Stimulated activated CD4-positive, alpha-beta T cell treated with anti-CD3 and anti-CD28 coated beads, Interleukin-12 subunit alpha, Interleukin-12 subunit beta, amount 100 ng/mL, for 48 hours (primary cell): Measurements from ENCODE around the gene PLEKHF1.
A peak's percentile ranks its signal among the peaks of the same experiment; 100 is the strongest.
"Not testable (repeated sequence)": the region's sequence is repeated elsewhere in the genome, so short reads cannot be mapped to it uniquely, and the experiment has no call there.

ENCODE experiments used
- DNase-seq, 3 donors: peaks; one replicate each; pipeline ENCODE4 v3.0.0-alpha.2; 2020; ENCODE audit warnings: low read depth in 2 of 3, low spot score in 1 of 3

PLEKHF1 gene, protein sequence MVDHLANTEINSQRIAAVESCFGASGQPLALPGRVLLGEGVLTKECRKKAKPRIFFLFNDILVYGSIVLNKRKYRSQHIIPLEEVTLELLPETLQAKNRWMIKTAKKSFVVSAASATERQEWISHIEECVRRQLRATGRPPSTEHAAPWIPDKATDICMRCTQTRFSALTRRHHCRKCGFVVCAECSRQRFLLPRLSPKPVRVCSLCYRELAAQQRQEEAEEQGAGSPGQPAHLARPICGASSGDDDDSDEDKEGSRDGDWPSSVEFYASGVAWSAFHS

DNA sequence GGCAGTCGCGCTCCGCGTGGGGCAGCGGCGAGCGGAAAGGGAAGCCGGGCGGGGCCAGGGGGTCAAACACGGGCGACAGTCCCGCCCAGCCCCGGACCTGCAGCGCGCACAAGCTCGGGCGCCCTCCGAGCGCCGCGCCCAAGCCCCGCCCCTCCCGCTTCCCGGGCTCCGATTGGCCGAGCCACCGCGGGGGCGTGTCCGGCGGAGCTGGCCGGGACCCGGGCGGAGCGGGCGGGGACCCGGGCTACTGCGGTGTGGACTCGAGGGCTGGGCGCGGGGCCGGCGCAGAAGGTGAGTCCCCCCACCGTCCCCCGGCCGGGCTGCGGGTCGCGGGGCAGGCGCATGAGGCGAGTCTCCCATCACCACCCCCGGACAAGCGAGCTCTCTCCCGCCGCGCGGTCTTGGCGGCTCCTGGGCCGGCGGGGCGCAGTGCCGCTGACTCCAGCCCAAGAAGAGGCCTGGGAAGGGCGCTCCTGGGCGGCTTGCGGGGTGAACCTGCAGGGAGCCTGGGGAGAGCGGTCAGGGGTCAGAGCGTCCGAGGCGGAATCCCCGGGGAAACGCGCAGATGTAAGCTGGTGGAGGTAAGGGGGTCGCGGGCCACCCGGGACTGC lies at the start of gene PLEKHF1:
Gene PLEKHF1 (plus strand): TSS at position 247 of the 611 bp plus-strand sequence. CDS start 8,379 bp downstream, outside the sequence.
- DNase-seq = peak; percentile 70 to 84 (median 77)

GRCh38 chr19:29615891-29616425 lies 49.3 kb upstream of the PLEKHF1 start:
- no peak for DNase-seq

DNA sequence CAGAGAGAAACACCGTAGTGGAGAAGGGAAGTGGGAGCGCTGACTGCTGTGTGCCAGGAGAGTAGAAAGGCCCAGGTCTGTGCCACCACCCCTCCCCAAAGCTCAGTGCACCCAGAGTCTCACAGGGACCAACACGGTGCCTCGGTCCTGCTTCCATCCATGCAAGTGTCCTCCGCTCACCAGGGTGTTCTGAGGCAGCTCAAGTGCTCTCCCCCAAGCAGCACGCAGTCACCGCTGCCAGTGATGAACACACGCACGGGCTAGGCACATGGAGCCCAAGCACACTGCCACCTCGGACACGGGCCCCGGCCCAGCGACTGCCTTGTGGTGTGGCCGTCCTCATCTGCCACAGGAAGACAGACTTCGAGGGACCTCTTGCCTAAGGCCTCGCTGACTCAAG lies 48.7 kb upstream of the PLEKHF1 start:
- no peak for DNase-seq

GRCh38 chr19:29617366-29618266 lies 47.6 kb upstream of the PLEKHF1 start:
- DNase-seq = no peak

DNA sequence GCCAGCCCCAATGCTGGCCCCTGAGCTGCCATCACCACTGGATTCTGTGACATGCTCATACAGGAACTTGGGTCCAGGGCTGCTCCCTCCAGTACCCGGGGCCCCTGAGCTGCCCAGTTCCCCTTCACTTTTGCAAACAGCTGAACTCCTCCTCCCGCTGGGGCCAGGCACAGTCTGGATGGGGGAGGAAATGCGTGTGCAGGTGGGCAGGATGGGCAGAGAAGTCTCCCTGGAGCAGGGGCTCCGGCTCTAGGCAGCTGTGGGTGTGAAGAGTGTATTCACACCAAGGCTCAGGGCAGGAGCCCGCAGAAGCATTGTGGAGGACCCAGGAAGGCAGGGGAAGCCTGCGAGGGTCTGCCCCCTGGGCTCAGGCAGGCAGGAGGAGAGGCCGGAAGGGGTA lies 46.8 kb upstream of the PLEKHF1 start:
- no peak for DNase-seq

DNA sequence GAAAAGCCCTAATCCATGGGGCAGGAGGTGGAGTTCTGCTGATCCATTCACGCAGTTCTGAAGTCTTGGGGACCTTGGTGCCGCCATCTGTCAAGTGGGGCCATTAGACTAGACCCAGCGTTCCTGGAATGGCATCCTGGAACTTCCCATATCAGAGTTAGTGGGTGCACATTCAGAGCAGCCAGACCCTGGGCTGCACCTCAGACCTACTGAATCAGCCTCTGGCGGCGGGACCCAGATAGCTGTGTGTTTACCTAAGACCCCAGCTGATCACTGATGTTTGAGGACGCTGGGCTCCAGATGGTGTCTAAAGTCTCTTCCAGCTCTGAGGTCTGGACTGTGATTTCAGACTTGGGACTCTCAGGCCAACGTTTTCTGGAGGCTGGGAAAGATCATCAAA lies 46.4 kb upstream of the PLEKHF1 start:
- DNase-seq = no peak

- peak in 2 of 3 donors; percentile 33 to 41 for DNase-seq
Observed at GRCh38 chr19:29620931-29621351, 44.3 kb upstream of the PLEKHF1 start.

DNA sequence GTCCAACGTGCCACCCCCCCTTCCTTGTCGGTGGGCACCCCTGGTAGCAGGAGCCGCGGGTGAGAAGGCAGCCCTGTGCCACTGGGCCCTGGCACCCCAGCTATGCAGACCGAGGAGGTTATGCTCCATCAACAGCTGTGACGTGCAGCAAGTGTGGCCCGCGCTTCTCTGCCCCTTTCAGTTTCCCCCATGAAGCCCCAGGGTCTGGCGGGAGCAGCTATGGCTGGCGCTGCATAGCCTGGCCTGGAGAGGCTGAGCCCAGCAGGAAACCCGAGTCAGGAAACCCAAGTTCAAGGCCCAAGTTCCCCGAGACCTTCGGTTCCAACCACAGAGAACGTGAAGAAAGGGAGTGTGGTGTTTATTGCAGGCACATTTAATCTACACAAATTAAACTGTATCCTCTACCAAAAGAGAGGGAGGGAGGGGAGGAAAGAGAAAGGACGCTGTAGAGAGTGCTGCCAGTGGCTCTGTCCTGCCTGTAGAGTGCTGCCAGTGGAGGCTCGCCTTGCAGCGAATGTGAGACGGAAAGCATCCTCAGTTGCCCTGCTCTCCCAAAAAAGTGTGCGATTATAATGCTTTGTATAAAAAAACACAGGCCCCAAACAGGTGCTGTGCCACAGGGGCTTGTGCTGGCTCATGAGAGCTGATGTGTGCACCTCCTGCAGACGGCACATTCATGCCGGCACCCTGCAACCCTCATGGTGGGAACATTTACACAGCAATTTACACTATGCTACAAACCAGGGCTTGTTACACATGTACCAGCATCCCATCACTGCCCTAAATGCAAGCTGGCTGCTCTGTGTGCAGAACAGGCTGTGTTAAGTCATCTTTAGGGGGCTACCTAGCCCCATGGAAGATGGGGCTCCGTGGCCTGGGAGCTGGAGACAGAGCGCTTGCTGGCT lies 42.8 kb upstream of the PLEKHF1 start:
- DNase-seq = no peak

GRCh38 chr19:29623726-29624488 lies 41.4 kb upstream of the PLEKHF1 start:
- peak; percentile 47 to 59 (median 58) for DNase-seq

DNA sequence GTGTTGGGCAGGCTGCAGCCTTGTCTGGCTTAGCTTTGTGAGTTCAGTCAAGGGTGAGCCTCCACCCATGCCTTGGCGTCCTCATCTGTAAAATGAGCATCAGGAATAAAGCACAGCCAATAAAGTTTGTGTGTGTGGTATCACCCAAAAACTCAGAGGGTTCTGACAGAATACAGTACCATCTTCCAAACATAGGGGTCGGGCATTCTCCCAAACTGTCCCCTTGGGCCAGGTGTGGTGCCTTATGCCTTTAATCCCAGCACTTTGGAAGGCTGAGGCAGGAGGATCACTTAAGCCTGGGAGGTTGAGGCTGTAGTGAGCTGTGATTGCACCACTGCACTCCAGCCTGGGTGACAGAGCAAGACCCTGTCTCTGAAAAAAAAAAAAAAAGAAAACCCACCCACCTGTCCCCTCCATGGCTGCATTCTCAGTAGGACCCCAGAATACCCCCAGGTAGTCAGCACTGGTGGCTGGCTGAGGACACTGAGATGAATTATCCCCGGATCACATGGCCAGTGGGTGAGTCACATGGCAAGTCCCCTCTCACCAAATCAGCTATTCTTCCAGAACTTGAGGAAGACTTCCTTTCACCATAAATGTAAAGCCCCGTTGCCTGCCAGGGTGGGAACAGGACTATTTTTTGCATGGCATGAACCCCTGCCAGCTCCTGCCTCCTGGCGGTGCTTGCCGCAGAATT lies 40.6 kb upstream of the PLEKHF1 start:
- DNase-seq = no peak

DNA sequence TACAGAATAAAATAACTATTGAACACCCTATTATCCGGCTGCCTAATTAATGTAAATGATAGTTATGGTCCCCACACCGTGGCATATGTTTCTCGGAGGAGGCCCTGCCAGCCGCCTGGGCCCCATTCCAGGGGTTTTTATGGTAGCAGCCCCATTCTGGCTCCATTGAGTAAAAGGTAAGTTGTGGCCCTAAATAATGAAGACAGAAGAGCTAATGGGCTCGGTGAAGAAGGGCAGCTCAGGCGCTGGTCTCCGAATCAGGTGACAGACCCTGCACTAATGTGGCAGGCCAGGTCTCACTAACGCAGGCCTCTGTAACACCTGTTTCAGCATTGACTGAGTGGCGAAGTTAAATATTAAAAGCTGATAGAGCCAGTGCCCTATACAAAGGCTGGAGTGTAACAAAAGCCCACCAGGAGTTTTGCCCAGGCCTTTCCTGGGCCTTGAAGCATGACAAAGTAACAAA lies 40.0 kb upstream of the PLEKHF1 start:
- DNase-seq = no peak

GRCh38 chr19:29626386-29626785 lies 38.9 kb upstream of the PLEKHF1 start:
- DNase-seq = no peak

DNA sequence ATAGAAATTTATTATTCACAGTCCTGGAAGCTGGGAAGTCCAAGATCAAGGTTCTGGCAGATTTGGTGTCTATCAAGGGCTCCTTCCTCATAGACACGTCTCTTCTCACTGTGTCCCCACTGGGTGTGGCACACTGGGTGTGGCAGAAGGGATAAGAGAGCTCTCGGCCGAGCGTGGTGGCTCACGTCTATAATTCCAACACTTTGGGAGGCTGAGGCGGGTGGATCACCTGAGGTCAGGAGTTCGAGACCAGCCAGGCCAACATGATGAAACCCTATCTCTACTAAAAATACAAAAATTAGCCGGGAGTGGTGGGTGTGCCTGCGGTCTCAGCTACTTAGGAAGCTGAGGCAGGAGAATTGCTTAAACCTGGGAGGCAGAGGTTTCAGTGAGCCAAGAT lies 38.4 kb upstream of the PLEKHF1 start:
- DNase-seq = not testable (repeated sequence)

GRCh38 chr19:29628661-29629385 lies 36.4 kb upstream of the PLEKHF1 start:
- DNase-seq = no peak

DNA sequence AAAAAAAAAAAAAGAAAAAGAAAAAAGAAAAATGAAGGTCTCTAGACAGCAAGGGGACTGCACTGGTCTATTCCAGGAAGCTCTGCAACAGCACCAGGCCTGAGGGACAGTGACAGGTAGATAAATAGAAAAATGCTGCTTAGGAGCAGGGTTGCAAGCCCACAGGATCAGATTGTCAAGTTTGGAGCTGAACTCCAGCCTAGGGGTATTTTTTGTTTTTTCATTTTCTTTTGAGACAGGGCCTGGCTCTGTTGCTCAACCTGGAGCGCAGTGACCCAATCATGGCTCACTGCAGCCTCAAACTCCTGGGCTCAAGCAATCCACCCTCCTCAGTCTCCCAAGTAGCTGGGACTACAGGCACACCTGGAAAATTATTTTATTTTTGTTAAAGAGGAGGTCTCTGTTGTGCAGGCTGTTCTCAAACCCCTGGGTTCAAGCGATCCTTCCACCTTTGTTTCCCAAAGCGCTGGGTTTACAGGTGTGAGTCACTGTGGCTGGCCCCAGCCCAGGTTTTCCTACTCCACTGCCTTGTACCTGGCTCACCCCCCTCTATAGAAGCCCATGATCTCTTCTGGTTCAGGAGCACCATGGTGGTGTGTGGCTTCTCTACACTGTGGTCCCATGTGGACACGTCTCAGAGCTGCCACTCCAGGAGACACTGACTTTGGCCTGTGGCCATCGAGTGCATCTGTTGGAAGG lies 35.3 kb upstream of the PLEKHF1 start:
- DNase-seq = no peak

DNA sequence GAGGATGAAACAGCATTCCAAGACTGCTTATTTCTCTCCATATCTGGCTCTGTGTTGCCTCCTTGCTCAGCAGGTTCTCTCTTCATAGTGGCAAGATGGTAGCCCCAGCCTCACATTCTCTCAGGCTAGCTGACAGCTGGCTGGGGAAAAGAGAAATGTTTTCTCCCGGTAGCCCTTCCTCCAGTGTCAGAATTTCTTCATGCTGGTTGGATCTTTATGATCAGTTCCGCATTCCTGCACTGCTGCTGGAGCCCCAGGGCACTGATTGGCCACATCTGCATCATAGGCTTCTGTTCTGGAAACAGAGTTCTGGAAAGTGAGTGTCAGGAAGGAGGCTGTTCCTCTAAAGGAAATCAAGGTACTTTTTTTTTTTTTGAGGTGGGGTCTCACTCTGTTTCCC lies 34.6 kb upstream of the PLEKHF1 start:
- DNase-seq = no peak

- DNase-seq = no peak
Observed at GRCh38 chr19:29631450-29631849, 33.8 kb upstream of the PLEKHF1 start.

GRCh38 chr19:29634002-29634401 lies 31.3 kb upstream of the PLEKHF1 start:
- no peak for DNase-seq
